Measurements from ENCODE around the gene PGM5. TPM values are rescaled to one million over a fixed set of nuclear protein-coding genes. Genes with fewer than 3 reads are reported as not detected.
"Not testable (repeated sequence)": the region's sequence is repeated elsewhere in the genome, so short reads cannot be mapped to it uniquely, and the experiment has no call there.

PGM5 gene
- total RNA-seq, 4 donors from 2014 or later = 13.3 to 44.0 (median 29.9) TPM

DNA sequence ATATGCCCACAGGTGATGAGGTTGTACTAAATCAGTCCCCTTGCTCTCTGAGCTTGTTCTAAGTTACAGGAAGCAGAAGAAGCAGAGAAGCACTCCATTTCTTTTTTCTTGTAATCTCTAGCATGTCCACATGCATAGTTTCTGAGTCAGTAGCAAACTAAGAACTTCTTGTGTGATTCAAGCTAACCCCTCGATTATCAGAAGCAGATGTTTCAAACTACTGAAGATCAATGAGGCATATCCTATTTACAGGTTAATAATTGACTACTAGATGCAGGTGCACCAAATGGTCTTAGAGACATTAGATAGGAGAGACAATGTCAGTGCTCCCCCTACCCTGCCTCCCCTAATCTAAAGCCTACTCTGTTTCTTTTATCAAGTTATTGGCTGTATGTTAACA lies 21.3 kb downstream of the PGM5 start:
- in situ Hi-C loops (cut with MboI; ENCODE audit: low sequenced_read_pairs in 4 of 4); H3K9me3 ChIP-seq; DNase-seq; H3K27ac ChIP-seq; ATAC-seq; H3K4me3 ChIP-seq; H3K27me3 ChIP-seq; H3K36me3 ChIP-seq; H3K4me1 ChIP-seq; intact Hi-C loops (cut with DNase I; ENCODE audit: low total_unique reads): not testable (repeated sequence)

DNA sequence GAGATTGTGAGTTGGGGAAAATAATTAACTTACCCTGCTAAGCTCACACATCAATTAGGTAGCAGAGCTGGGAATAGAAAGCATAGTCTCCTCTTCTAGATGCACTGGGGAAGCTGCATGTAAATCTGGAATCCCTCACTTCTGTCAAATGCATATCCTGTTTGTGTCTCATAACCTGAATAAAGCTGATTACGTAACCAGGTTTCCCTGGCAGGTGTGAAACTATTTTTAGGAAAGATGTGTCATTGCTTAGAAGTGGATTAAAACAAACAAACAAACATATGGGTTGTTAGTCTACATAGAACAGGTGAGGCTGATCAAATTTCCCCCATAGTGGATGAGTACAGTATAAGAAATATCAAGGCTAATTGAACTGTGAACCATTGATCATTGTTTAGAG lies 27.5 kb downstream of the PGM5 start:
- H3K4me3 ChIP-seq; H3K27me3 ChIP-seq; H3K36me3 ChIP-seq; H3K4me1 ChIP-seq; H3K9me3 ChIP-seq; in situ Hi-C loops (cut with MboI; ENCODE audit: low sequenced_read_pairs in 4 of 4); intact Hi-C loops (cut with DNase I; ENCODE audit: low total_unique reads): not testable (repeated sequence)
- H3K27ac ChIP-seq = peak overlapping the region; percentile 34 to 62 (median 55)
- DNase-seq (peak in 1 of 2 donors; percentile 5), ATAC-seq (peak; percentile 93 to 95)

DNA sequence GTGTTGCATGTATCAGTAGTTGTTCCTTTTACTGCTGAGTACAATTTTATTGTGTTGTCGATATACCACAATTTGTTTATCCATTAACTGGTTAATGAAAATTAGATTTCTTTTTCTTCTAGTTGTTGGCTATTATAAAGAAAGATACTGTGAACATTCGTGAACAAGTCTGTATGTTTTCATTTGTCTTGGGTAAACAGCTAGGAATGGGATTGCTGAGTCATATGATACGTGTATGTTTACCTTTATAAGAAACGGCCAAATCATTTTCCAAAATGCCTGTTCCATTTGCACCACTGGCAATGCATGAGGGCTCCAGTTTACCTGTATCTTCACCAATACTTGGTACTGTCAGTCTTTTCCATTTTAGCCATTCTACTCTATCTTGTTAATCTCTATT lies 33.1 kb downstream of the PGM5 start:
- DNase-seq; H3K27me3 ChIP-seq; ATAC-seq; H3K4me1 ChIP-seq; H3K4me3 ChIP-seq; H3K9me3 ChIP-seq; H3K36me3 ChIP-seq; intact Hi-C loops (cut with DNase I; ENCODE audit: low total_unique reads); H3K27ac ChIP-seq; in situ Hi-C loops (cut with MboI; ENCODE audit: low sequenced_read_pairs in 4 of 4): not testable (repeated sequence)

DNA sequence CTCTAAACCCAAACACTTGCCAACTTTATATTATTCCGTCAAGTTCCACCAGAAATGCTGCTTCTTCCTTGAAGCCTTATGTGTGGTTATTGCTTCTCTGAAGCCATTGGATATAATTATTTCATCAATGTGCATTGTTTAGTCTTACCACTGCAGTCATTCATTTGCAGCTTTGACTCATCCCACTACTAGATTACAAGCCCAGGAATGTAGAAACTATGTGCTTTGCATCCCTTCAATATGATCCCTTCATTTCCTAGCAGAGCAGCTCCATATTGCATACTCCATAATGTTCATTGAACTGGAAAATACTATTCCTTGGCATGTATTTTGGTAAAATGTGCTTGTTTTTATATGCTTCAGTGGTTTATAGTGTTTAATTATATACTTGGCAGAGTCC lies 34.3 kb downstream of the PGM5 start:
- H3K27ac ChIP-seq; H3K36me3 ChIP-seq; DNase-seq; in situ Hi-C loops (cut with MboI; ENCODE audit: low sequenced_read_pairs in 4 of 4); H3K9me3 ChIP-seq; H3K27me3 ChIP-seq; H3K4me3 ChIP-seq; intact Hi-C loops (cut with DNase I; ENCODE audit: low total_unique reads); ATAC-seq; H3K4me1 ChIP-seq: not testable (repeated sequence)

GRCh38 chr9:68396411-68397094 lies 40.1 kb downstream of the PGM5 start:
- in situ Hi-C loops (cut with MboI; ENCODE audit: low sequenced_read_pairs in 4 of 4); H3K4me3 ChIP-seq; H3K4me1 ChIP-seq; intact Hi-C loops (cut with DNase I; ENCODE audit: low total_unique reads); H3K27me3 ChIP-seq; H3K36me3 ChIP-seq; DNase-seq; H3K27ac ChIP-seq; H3K9me3 ChIP-seq; ATAC-seq: not testable (repeated sequence)

DNA sequence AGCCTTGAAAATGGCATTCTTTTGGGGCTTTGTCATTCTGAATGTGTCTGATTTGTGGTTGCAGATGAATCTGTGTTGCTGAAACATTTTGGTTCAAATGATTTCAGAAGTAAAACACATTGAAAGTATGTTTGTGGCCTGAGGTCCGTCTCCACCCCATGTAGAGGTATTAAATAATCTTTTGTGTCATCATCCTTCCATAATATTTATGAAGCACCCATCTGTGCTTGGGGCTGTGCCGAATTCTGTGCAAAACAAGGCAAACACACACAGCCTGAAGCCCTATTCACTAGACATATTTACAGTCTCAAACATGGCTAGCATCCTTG lies 40.6 kb downstream of the PGM5 start:
- in situ Hi-C loops (cut with MboI; ENCODE audit: low sequenced_read_pairs in 4 of 4); H3K27me3 ChIP-seq; intact Hi-C loops (cut with DNase I; ENCODE audit: low total_unique reads); H3K27ac ChIP-seq; H3K4me3 ChIP-seq; DNase-seq; H3K36me3 ChIP-seq; ATAC-seq; H3K9me3 ChIP-seq; H3K4me1 ChIP-seq: not testable (repeated sequence)

DNA sequence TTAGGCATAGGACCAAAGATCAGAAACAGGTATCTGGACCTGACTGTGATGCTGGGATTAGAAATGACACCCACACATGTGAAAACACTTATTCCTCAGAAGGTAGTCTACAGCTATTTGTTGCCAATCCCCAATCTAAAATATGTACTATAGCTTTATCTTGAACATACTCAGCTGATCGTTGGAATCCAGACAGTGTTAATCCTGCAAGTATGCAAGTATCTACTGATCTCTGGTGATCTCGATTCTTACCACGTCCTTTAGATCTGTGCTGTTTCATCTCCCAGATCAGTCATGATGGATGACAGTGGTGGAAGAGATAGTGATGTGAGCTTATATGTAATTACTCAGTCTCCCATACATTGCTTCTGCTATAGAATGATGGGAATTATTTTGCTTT lies 41.4 kb downstream of the PGM5 start:
- DNase-seq; H3K9me3 ChIP-seq; H3K36me3 ChIP-seq; ATAC-seq; in situ Hi-C loops (cut with MboI; ENCODE audit: low sequenced_read_pairs in 4 of 4); H3K27ac ChIP-seq; H3K4me3 ChIP-seq; H3K4me1 ChIP-seq; H3K27me3 ChIP-seq; intact Hi-C loops (cut with DNase I; ENCODE audit: low total_unique reads): not testable (repeated sequence)

DNA sequence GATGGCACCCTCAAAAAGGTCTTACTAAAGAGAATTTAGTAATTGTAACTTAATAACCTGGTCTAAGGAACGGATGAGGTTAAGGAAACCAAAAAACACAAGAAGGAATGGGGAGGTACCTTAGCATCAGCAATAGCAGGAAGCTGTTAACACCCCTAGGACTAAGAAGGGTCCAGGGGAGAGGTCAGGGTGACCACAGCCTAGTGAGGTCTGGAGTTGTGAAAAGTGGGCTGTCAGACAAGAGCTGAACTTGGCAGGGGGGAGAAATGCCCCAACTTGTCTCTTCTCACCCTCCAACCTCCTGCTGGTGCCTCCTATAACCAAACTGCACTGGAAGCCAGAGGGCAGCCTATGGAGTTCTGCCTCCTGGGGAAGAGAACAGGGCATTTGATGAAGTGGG lies 41.9 kb downstream of the PGM5 start:
- ATAC-seq; intact Hi-C loops (cut with DNase I; ENCODE audit: low total_unique reads): not testable (repeated sequence)

DNA sequence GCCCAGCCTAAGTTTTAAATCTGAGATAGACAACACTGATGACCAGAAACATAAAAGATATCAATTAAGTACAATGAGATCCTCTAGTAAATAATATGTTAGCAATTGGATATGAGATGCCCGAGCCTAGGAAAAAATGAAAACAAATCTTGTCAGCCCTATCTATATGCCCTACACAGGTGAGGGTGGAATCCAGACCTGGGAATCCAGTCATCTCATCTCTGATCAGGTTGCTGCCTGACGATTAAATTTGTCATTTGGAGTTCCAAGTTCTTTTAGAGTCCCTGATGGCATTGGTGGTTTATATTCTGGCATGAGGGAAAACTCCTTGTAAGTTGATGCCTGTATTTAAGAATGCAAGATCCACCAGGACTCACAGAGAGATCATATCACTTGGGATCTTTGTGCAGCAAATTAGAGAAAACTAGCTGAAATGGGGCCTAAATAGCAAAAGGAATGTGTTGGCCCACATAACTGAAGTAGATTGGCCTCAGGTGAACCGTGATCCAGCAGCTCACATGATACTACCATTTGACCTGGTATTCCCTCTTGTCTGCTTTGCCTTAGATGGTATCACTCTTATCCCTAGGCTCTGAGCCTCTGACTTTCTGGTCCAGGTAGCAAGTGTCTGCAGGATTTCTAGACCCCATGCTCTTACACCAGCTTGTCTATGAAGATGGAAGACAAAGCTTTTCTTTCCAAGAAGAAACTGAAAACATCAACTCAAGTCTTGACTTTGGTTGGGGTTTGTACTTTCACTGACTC lies 48.2 kb downstream of the PGM5 start:
- H3K36me3 ChIP-seq; H3K27ac ChIP-seq; H3K4me1 ChIP-seq; H3K9me3 ChIP-seq; H3K4me3 ChIP-seq; H3K27me3 ChIP-seq; DNase-seq; intact Hi-C loops (cut with DNase I; ENCODE audit: low total_unique reads); in situ Hi-C loops (cut with MboI; ENCODE audit: low sequenced_read_pairs in 4 of 4): not testable (repeated sequence)
- peak in 1 of 2 donors; percentile 69 for ATAC-seq

More for the DNA sequence above, 41.9 kb downstream of the PGM5 start:
- H3K9me3 ChIP-seq; H3K36me3 ChIP-seq; H3K4me3 ChIP-seq; H3K27me3 ChIP-seq; H3K4me1 ChIP-seq; in situ Hi-C loops (cut with MboI; ENCODE audit: low sequenced_read_pairs in 4 of 4); DNase-seq; H3K27ac ChIP-seq: not testable (repeated sequence)

DNA sequence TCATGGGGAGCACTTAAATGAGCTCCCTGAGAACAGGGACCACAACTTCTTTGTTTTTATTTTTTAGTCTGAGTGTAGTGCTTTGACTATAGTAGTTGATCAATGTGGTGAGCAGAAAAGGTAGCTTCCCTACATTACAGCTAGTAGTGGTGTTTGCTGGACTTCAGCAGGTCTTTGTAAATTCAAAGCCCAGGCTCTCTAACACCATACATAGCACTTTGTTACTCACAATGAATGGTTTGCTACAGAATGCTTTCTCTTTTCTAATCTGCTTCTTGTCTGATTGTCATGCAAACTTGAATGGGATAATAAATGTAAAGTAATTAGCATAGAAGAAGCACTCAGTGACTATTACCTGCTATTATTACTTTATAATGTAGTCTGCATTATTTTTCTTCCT lies 55.5 kb downstream of the PGM5 start:
- DNase-seq; H3K36me3 ChIP-seq; H3K9me3 ChIP-seq; H3K4me1 ChIP-seq; H3K27me3 ChIP-seq; H3K4me3 ChIP-seq; intact Hi-C loops (cut with DNase I; ENCODE audit: low total_unique reads); ATAC-seq; in situ Hi-C loops (cut with MboI; ENCODE audit: low sequenced_read_pairs in 4 of 4); H3K27ac ChIP-seq: not testable (repeated sequence)

DNA sequence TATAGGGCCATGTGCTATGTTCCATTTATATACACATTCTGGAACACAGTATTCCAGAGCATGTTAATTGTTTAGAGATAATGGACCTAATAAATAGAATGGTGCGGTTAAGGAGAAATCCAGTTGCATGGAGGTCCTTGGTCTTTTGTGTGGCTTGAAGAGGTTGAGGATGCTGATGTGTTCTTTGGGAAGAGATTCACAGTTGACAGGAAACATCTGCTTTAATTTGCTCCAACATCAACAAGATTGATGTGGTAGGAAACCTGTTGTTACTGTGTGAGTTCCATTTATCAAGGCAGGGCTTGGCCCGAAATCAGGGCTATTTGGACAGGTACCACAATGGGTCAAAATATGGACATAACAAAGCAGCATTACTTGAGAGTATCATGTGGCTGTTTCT lies 56.3 kb downstream of the PGM5 start:
- in situ Hi-C loops (cut with MboI; ENCODE audit: low sequenced_read_pairs in 4 of 4); H3K4me3 ChIP-seq; DNase-seq; H3K27ac ChIP-seq; ATAC-seq; H3K4me1 ChIP-seq; H3K36me3 ChIP-seq; intact Hi-C loops (cut with DNase I; ENCODE audit: low total_unique reads); H3K9me3 ChIP-seq; H3K27me3 ChIP-seq: not testable (repeated sequence)

DNA sequence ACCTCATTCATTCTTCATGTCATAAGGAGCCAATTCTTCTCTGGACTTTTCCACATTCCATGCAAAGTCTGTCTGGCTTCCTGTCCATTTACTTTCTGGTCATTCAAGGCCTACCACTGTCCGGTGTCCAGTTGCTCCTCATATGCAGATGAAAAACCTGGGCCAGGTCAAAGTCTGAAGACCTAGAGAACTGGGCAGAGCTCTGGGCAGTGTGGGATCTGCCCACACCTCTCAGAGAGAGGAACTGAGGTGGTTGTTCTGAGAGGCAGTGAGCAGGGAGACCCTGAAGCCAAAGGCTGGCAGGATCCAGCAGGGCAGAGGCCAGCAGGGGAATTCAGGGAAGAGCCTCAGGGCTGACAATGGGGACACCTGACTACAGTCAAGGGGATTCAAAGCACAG lies 58.7 kb downstream of the PGM5 start:
- in situ Hi-C loops (cut with MboI; ENCODE audit: low sequenced_read_pairs in 4 of 4); H3K9me3 ChIP-seq; H3K36me3 ChIP-seq; DNase-seq; H3K4me3 ChIP-seq; H3K27ac ChIP-seq; H3K27me3 ChIP-seq; intact Hi-C loops (cut with DNase I; ENCODE audit: low total_unique reads); ATAC-seq: not testable (repeated sequence)
- peaks cover 15 to 25% of the 10 kb centered on the region in 2 donors for H3K4me1 ChIP-seq

All from gastrocnemius medialis (tissue), 4 donors.